ENCODE measurements around the gene DNAH3.
"Not testable (repeated sequence)": the region's sequence is repeated elsewhere in the genome, so short reads cannot be mapped to it uniquely, and the experiment has no call there.

Gene DNAH3

GRCh38 chr16:21128991-21129390 lies 21.7 kb downstream of the DNAH3 start:
- no peak for DNase-seq (ENCODE audit: low spot score)

- DNase-seq (ENCODE audit: low spot score) = no peak
Measured at GRCh38 chr16:21126518-21126917, 24.1 kb downstream of the DNAH3 start.

- DNase-seq (ENCODE audit: low spot score) = no peak
Measured at GRCh38 chr16:21125191-21125590, 25.5 kb downstream of the DNAH3 start.

- DNase-seq (ENCODE audit: low spot score) = no peak
Measured at GRCh38 chr16:21120976-21121520, 29.6 kb downstream of the DNAH3 start.

- no peak for DNase-seq (ENCODE audit: low spot score)
Measured at GRCh38 chr16:21117567-21117966, 33.1 kb downstream of the DNAH3 start.

- DNase-seq (ENCODE audit: low spot score) = no peak
Measured at GRCh38 chr16:21116148-21116693, 34.4 kb downstream of the DNAH3 start.

GRCh38 chr16:21115551-21115950 lies 35.1 kb downstream of the DNAH3 start:
- not testable (repeated sequence) for DNase-seq (ENCODE audit: low spot score)

- DNase-seq (ENCODE audit: low spot score) = no peak
Measured at GRCh38 chr16:21103941-21104860, 46.4 kb downstream of the DNAH3 start.

GRCh38 chr16:21101631-21102420 lies 48.8 kb downstream of the DNAH3 start:
- peak; percentile 50 for DNase-seq (ENCODE audit: low spot score)

GRCh38 chr16:21100447-21100846 lies 50.2 kb downstream of the DNAH3 start:
- DNase-seq (ENCODE audit: low spot score) = peak; percentile 59

GRCh38 chr16:21097151-21097550 lies 53.5 kb downstream of the DNAH3 start:
- DNase-seq (ENCODE audit: low spot score) = peak; percentile 37

- DNase-seq (ENCODE audit: low spot score) = not testable (repeated sequence)
Measured at GRCh38 chr16:21094719-21095118, 55.9 kb downstream of the DNAH3 start.

- DNase-seq (ENCODE audit: low spot score) = no peak
Measured at GRCh38 chr16:21092951-21093350, 57.7 kb downstream of the DNAH3 start.

GRCh38 chr16:21088646-21089538 lies 61.8 kb downstream of the DNAH3 start:
- no peak for DNase-seq (ENCODE audit: low spot score)

- DNase-seq (ENCODE audit: low spot score) = no peak
Measured at GRCh38 chr16:21088143-21088542, 62.5 kb downstream of the DNAH3 start.

- no peak for DNase-seq (ENCODE audit: low spot score)
Measured at GRCh38 chr16:21084631-21085225, 65.9 kb downstream of the DNAH3 start.

- peak; percentile 39 for DNase-seq (ENCODE audit: low spot score)
Measured at GRCh38 chr16:21083729-21084268, 66.8 kb downstream of the DNAH3 start.

- DNase-seq (ENCODE audit: low spot score) = no peak
Measured at GRCh38 chr16:21081329-21081728, 69.3 kb downstream of the DNAH3 start.

- no peak for DNase-seq (ENCODE audit: low spot score)
Measured at GRCh38 chr16:21078563-21078962, 72.1 kb downstream of the DNAH3 start.

- DNase-seq (ENCODE audit: low spot score) = no peak
Measured at GRCh38 chr16:21076186-21076883, 74.3 kb downstream of the DNAH3 start.

All from RKO (cell line).